ENCODE data around the gene EEF2KMT.
"Not testable (repeated sequence)": the region's sequence is repeated elsewhere in the genome, so short reads cannot be mapped to it uniquely, and the experiment has no call there.

Gene EEF2KMT

DNA sequence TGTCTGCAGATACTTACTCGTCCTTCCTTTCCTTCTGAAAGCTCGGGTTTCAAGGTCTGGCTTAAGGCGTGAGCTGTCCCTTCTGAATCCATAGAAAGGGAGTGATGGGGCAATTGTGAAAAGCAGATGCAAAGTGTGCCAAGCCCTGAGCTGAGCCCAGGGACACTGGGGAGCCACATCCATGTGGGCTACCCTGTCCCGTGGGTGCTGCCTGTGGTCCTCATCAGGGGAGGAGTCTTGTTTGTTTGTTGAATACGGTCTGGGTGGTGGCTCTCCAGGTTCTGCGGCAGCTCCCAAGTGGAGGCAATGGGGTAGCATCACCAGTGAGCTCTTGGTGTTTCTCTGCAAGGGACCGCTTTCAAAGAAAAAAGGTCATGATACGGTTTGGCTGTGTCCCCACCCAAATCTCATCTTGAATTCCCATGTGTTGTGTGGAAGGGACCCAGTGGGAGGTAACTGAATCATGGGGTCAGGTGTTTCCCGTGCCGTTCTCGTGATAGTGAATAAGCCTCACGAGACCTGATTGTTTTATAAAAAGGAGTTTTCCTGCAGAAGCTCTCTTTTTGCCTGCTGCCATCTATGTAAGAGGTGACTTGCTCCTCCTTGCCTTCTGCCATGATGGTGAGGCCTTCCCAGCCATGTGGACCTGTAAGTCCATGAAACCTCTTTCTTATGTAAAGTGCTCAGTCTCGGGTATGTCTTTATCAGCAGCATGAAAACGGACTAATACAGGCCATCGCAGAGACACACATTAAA is 27.0 kb downstream of the EEF2KMT start:
- no peak for DNase-seq (ENCODE audit: low spot score)

DNA sequence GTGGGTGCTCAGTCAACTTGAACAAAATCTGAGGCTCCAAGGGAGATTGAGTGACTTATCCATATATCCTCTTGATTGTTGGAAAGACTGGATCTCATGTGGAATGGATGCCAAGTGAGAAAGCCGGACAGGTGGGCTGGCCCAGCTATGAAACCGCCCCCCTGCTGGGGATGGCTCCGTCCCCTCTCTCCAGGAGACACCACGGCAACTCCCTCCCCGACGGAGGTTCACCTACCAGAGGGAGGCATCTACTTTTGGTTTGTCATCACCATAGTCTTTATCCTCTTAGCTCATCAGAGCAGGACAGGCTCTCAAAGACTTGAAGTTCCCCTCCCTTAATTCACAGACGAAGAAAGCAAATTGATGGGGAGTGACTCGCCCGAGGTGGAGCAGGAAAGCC is 27.7 kb downstream of the EEF2KMT start:
- no peak for DNase-seq (ENCODE audit: low spot score)

DNA sequence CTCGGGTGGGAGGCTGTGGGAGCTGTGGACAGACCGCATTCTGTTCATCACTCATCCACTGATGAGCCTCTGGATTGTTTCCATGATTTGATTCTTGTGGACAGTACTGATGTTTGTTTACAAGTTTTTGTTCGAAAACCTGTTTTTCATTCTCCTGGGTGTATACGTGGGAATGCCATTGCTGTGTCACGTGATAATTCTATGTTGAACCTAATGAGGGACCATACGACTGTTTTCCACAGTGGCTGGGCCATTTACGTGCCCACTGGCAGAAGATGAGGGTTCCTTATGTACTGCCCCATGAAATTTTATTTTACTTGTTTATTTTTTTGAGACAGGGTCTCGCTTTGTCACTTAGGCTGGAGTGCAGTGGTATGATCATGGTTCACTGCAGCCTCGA is 28.5 kb downstream of the EEF2KMT start:
- no peak for DNase-seq (ENCODE audit: low spot score)

DNA sequence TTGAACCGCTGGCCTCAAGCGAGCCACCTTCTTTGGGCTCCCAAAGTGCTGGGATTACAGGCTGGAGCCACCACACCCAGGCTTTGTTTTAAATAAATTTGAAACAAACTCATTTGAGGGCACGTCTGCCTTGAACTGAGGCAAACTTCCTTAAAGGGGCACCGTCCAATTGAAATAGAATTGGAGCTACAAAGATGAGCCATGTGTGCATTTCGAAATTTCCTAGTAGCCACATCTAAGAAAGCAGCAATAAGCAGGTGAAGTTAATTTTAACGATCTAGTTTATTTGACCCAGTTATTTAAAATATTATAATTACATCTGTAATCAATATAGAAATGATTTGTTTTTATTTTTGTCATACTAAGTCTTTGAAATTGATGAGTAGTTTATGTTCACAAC is 31.1 kb downstream of the EEF2KMT start:
- DNase-seq (ENCODE audit: low spot score) = no peak

DNA sequence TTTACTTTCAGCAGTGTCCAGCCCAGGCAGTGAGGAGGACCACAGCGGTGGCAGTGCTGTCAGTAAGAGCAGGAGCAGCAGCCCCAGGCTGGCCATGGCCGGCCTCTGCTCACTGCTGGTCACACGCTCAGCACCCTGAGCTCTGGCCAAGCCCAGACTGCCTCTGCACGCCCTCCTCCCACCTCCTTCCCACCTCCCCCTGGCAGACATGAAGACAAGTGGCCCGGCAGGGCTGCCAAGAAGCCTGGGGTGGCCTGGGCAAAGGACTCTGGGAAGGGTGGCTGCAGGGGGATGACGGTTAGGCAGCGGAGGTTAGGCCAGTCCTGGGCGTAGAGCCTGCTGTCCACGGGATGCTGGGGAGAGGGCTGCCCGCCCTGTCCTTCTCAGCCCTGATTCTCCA is 31.8 kb downstream of the EEF2KMT start, which contains the start of gene C16orf89:
Gene C16orf89 (minus strand): TSS at position 144 of the 400 bp plus-strand sequence. CDS start 48 bp downstream, at position 96.
- no peak for DNase-seq (ENCODE audit: low spot score)

DNA sequence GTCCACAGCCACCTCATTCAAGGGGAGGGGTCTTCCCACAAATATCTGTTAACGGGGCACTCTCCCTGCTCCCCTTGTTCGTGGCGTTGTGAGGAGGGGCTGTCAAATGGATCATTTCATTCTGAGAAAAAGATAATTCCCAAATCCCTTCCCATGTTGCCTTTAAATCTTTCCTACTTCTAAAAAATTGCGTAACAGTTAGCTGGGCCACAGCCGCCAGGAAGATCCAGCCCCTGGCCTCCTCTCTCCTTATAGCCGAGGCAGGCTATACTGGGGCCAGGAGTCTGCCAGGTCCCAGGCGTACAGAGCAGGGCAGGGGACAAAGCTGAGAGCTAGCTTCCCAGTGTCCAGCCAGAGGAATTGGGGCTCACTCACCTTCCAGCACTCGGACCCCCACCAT is 32.3 kb downstream of the EEF2KMT start:
- no peak for DNase-seq (ENCODE audit: low spot score)

DNA sequence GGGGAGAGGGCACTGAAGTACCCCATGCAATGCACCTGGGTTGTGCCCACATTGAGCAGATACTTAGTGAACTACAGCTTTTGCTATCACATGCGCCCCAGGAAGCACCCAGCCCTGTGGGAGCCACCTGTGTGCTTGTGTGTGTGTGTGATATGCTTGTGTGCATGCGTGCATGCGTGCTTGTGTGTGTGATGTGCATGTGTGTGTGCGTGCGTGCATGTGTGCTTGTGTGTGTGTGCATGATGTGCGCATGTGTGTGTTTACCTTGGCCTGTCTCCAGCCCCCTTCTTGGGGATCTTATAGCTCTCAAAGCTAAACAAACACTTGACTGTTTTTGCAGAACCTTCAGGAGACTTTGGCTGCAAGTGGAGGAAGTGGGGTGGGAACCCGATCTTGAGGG is 32.7 kb downstream of the EEF2KMT start:
- no peak for DNase-seq (ENCODE audit: low spot score)

DNA sequence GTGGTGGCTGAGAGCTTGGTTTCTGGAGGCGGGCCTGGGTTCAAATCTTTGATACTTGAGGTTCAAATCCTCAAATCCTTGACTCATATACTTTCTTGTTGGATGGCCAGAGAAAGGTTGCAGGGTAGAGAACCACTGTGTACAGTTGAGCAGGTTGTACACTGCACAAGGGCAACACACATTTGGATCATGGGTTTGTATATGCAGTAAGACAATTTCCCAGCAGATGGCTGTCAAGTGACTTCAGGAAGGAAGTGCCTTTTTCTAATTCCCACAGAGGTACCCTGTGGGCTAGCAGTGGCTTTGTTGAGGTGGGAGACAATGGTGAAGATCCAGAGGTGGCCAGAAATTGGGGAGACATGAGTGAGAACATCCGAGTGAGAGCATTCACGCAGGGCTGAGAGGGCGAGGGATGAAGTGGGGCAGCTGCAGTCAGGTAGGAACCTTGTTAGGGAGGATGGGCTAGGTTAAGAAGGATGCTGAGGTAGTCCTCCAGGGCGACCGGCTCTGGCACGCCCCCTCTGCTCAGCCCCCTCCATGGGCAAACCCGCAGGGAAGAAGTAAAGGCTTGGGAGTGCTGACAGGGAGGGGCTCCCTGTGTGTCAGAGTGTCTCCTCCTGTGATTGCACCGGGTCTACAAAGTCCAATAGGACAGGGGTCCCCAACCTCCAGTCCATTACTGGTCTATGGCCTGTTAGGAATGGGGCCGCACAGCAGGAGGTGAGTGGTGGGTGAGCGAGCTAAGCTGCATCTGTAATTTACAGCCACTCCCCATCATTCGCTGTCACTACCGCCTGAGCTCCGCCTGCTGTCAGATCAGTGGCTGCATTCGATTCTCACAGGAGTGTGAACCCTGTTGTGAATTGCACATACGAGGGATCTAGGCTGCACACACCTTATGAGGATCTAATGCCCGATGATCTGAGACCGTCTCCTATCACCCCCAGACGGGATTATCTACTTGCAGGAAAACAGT is 34.5 kb downstream of the EEF2KMT start:
- no peak for DNase-seq (ENCODE audit: low spot score)

DNA sequence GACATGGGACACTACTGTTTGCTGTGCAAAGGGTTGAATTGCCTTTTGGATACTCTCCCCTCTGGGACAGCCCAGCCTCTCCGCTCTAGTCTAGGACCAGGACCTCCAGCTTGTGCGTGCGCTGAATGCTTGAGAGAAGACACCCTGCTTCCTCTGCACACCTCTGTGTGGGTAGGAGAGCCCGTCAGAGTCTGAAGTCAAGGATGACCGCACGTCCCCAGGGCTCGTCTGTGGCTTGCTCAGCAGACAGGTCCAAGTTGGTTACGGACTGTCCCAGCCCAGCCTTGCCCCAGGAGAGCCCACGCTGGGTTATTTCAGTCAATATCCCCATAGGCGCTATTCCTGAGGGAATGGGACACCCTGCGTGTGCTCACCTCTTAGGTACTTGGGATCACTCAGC is 35.5 kb downstream of the EEF2KMT start:
- DNase-seq (ENCODE audit: low spot score) = no peak

DNA sequence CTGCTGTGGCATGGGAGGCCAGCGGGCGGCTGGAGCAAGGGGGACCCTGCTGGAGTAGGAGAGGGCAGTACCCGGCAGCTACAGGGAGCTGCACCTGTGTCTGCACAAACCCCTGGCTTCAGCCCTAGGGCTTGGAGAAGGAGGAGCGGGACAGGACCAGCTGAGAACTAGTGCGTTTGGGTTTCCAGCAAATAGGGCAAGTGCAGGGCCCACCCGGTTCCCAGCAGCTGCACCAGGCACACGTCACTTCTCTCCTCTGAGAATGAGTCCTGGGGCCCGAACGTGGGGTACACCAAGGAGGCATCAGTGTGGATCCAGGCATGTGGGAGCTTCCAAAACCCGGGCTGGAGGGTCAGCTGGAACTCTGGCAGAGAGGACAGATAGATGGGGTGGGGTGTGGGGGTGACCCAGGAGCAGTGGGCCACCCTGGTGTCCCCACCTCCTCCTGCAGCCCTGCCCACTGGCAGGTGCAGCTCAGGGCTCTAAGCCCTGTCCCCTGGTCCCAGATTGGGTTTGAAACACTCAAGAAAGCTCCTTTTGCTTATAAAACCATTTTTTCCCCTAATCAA is 37.4 kb downstream of the EEF2KMT start:
- no peak for DNase-seq (ENCODE audit: low spot score)

DNA sequence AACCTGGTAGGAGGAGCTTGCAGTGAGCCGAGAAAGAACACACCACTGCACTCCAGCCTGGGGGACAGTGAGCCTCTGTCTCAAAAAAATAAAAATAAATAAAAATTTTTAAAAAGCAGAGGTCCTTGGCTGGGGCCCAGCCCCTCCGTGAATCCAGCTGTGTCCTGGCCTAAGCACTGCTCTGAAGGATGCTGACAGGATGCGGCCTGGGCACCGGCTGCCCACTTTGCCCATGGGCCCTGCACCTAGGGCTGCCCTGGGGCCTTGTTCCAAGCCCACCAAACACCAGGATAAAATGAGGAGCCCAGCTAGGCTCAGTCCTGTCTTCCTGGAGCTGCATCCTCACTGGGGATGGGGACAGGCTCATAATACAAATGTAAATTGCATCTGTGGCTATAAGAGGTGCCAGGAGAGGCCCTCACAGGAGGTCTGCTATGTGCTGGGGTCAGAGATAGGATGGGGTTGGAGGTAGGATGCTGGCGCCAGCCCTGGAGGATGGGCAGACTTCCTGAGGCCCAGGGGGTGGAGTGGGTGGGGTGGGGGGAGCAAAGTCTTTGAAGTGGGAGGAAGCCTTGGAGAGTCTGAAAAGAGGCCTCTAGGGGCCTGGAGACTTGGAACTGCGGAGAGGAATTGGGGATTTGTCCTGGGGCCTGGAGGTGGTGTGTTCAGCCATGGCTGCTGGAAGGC is 38.1 kb downstream of the EEF2KMT start:
- DNase-seq (ENCODE audit: low spot score) = no peak

DNA sequence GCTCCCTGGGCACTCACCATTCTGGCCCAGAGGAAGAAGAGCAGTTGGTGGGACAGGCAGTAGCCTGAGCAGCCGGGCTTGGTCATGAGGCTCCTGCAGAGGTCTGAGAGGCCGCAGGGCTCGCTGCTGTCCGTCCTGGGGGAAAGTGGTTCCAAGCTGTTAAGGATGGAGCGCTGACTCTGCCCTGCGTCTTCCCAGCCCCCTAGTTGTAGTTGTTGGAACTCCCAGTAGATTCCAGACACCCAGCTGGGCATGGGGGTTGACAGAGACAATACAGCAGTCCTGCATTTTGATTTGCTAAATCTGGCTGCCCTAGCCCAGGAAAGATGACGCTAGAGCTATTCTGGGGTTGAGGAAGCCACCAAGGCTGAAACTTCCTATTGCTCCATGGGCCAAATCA is 39.1 kb downstream of the EEF2KMT start:
- DNase-seq (ENCODE audit: low spot score) = no peak

DNA sequence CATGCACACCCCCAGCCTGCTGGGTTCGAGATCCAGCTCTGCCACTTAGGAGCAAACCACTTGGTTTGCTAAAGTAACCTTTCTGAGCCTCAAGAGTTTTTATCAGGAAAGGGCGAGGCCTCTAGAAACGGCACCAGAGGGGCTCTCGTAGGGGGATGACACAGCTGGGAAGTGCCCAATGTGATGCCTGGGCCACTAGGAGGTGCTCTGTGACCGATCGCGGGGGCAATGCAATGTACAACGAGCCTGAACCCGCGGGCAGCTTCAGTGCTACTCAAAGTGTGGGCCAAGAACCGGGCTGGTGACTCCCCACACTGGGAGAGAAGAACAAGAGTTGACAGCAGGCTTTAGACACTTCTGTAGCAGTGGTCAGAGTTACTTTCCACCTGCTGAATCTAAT is 41.2 kb downstream of the EEF2KMT start:
- peak; percentile 35 for DNase-seq (ENCODE audit: low spot score)

DNA sequence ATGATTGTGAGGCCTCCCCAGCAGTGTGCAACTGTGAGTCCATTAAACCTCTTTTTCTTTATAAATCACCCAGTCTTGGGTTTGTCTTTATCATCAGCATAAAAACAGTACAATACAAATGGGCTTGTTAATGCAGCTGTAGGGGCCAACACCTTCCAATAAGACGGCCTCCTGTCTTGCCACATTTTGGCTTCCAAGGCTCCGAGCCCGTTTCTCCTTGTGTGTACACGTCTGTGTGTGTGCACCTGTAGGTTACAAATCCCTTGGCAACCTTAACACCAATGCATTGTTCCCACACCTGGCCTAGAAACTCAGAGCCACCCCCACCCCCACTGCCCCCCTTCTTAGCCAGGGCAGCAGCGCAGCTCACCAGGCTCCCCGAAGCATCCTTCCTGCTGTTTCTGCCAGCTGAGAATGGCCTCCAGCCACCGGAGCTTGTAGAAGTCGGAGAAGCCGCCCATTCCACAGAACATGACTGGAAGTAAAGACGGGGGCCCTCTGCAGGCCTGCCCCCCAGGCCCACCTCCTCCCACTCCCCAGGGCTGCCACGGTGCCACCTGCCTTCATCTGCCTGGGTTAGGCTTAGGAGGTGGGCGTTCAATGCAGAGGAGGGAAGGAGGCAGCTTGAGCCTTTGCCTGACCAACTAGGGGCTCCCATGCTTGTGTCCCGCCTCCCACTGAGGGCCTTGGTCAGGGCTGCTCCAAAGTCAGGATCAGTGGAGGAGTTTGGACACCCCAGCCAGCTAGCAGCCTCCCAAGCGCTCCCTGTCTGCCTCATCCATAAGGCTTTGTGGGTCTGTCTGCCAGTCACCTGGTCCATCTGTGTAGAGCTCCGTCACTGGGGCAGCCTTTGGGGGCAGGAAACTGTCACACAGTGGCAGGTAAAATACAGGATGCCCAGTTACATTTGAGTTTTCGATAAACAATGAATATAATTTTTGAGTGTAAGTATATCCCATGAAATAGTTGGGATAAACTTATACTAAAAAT is 42.4 kb downstream of the EEF2KMT start:
- DNase-seq (ENCODE audit: low spot score) = no peak

DNA sequence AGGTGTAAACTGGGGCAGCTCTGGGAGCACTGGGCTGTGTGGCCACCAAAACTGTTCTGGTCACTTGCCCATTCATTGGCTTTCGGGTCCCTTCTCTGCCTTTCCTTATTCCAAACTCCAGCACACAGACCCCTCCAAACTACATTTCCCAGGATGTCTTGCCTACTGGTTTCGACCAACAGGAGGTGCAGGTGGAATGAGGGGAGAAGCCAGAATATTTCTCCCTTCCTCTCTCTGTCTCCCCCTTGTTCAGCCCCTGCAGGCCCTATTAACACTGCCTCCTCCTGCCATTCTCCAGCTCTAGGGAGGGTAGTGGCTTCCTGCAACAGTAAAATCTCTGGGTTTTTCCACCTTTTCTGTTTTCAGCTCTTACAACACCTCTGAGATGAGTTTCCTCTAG is 50.7 kb downstream of the EEF2KMT start:
- DNase-seq (ENCODE audit: low spot score) = no peak

DNA sequence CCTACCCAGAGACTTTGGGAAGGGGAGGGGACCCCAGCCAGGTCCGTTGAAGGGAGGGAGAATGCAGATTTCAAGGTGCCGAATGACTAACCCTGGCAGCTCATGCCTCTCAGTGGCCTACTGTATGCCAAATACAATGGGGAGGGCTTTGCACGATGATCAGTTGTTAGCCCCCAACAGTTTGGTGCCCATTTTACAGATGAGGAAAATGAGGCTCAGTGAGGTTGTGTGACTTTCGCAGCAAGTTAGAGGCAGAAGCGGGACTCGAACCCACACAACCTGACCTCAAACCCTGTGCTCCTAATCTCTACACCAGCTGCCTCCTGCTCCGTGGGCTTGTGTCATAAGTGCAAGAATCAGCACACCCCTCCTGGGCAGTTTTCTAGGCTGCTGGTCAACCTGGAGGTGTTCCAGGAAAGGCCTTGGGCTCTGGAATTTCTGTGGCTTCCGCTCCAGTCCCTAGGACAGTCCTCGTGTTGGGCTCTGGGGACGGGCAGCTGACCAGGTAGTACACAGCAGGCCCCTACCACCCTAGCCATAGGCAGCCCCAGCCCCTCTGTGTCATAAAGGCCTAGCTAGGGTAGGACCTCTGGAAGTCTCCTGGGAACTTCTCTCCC is 52.0 kb downstream of the EEF2KMT start:
- DNase-seq (ENCODE audit: low spot score) = no peak

DNA sequence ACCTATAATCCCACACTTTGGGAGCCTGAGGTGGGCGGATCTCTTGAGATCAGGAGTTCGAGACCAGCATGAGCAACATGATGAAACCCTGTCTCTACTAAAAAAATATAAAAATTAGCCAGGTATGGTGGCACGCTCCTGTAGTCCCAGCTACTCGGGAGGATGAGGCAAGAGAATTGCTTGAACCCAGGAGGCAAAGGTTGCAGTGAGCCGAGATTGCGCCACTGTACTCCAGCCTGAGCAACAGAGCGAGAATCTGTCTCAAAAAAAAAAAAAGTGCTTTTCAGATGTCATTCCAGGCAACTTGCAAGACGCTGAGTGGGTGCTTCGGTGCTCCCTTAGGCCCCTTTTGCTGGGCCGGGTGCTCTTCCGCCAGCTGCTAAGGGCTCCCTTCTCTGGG is 53.0 kb downstream of the EEF2KMT start:
- not testable (repeated sequence) for DNase-seq (ENCODE audit: low spot score)

DNA sequence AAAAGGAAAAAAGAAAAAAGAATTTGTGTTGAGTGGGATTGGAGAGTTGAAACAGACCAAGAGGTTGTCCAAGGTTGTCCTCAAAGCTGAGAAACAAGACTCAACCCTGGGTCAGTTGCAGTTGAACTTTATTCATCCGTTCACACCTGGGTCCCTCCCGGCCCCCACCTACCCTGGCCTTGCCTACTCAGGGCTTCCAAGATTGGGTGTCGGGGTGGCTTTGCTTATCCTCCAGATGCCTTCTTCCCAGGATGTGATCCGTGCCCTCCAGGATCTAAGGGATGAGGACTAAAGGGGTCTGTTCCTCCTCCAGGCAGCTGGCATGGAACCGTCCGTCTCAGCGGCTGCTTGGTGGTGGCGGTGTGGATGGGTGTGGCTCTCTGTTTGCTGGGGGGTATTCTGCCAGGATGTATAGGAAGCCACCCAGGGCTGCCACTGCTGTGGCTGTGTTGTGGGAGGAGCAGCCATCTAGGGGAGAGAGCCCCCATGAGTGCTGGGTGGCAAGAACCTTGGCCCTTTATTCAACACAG is 53.5 kb downstream of the EEF2KMT start:
- no peak for DNase-seq (ENCODE audit: low spot score)

DNA sequence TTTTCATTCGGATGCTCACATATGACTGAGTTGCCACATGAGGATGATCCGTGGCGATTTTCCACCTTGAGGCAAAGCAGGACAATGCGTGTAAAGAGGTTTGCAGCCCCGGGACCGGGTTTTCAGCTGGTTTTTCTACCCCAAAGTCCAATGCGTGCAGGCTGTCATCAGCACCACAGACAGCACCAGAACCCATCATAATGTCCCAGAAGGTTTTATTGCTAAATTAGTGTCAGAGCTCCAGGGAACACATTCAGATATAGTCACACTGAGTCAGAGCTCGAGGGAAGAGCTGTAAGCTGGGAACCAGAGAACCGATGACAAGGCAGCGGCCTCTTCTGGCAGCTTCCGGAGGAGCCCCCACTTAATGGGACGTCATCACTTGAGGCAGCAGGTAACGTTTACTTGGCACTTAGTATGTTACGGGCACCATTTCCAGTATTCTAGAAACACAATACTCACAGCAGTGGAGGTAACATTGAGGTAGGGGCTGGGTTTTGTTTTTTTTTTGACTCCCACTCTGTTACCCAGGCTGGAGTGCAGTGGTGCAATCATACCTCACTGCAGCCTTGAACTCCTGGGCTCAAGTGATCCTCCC is 54.9 kb downstream of the EEF2KMT start:
- no peak for DNase-seq (ENCODE audit: low spot score)

Measured in CD4-positive, alpha-beta T cell treated with Interleukin-2 at 100 ng/mL for 4 hours (primary cell).